Spleen (tissue), 7 donors: ENCODE data around the gene SYTL1.

Experiments used
- POLR2A ChIP-seq, 3 donors: fragments of 450-650 bp; IDR thresholded peaks; one replicate each; pipeline ENCODE4 v1.5.1; 2017; ENCODE audit warnings: antibody characterized with exemption in 3 of 3, mild to moderate bottlenecking in 1 of 3
- TF ChIP-seq, protein P1 (sequence below), 11 experiments: fragments of 200-600 bp in 7 of 11; fragments of 450-650 bp in 4 of 11; sonication (generic) in 4 of 11; IDR thresholded peaks in 8 of 11; conservative IDR thresholded peaks in 3 of 11; 1 replicate in 7 of 11; 2 replicates in 4 of 11; pipeline versions ENCODE4 v1.4.0 to v1.8.0; 2016 to 2021; ENCODE audit warnings: antibody characterized with exemption in 11 of 11, inconsistent platforms in 4 of 11, mild to moderate bottlenecking in 1 of 11
- donor health status: DM: no; HTN: no; CAD: no; lungs with moderate emphysema.
- donor health status: DM: no; HTN: no; CAD: no.
- donor health status: DM: no; HTN: no; CAD: no.

DNA sequence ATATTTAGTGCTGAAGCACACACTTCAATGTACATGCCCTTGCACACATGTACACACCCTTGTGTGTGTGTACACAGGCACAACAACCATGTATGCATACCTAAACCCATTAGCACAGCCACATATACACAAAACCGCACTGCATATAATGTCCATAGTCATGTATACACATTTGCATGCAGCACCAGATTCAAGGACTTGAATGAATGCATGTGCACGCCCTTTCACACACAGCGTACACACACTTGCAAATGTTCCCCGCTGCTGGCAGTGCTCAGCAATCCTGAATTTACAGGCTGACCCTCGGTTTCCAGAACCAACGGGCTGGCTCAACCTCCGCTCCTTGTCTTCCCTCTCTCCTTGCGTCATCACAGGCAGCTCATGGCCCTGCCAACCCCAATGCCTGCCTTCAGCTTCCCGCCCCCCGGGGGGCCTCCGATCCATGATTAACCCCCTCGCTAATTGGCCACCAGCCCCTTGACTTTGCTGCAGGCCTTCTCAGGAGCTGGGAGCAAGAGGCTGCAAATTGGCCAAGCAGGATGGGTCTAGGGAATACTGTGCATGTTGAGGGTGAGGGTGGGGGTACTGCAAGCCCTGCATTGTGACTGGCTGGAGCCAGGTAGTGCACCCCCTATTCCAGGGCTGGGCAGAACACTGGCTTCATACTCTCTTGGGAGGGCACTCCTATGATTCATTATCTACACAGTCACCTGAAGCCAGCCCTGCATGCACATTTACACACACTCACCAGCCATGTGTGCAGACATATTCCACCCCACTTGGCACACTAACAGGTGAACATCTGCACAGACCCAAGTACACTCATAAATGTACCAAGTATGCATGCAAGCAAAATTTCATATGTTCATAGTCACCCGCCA, 58.5 kb downstream of the SYTL1 start:
- TF ChIP-seq POLR2A (IDR thresholded peaks at IDR 0.05) = no peak
- TF ChIP-seq, protein P1, sequence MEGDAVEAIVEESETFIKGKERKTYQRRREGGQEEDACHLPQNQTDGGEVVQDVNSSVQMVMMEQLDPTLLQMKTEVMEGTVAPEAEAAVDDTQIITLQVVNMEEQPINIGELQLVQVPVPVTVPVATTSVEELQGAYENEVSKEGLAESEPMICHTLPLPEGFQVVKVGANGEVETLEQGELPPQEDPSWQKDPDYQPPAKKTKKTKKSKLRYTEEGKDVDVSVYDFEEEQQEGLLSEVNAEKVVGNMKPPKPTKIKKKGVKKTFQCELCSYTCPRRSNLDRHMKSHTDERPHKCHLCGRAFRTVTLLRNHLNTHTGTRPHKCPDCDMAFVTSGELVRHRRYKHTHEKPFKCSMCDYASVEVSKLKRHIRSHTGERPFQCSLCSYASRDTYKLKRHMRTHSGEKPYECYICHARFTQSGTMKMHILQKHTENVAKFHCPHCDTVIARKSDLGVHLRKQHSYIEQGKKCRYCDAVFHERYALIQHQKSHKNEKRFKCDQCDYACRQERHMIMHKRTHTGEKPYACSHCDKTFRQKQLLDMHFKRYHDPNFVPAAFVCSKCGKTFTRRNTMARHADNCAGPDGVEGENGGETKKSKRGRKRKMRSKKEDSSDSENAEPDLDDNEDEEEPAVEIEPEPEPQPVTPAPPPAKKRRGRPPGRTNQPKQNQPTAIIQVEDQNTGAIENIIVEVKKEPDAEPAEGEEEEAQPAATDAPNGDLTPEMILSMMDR (IDR thresholded peaks at IDR 0.05 in 8 of 11, conservative IDR thresholded peaks at IDR 0.05 in 3 of 11) = no peak
